WTC11 (cell line): ENCODE data around the gene TUBD1.
"Not testable (repeated sequence)": the region's sequence is repeated elsewhere in the genome, so short reads cannot be mapped to it uniquely, and the experiment has no call there.

Experiments
- SMAD4 ChIP-seq: sonication (generic); formaldehyde crosslinking; IDR thresholded peaks from 2 replicates; pipeline ENCODE4 v1.8.0; 2022; ENCODE audit warnings: mild to moderate bottlenecking, missing genetic modification reagents
- ZNF423 ChIP-seq: fragments of 250-450 bp; sonication (Bioruptor Pico); IDR thresholded peaks from 2 replicates; pipeline ENCODE4 v2.1.2; 2022; ENCODE audit warnings: mild to moderate bottlenecking, moderate library complexity
- TF ChIP-seq, protein P1 (sequence below): fragments of 200-600 bp; IDR thresholded peaks from 2 replicates; pipeline ENCODE4 v1.8.0; 2022; ENCODE audit warnings: antibody characterized with exemption
- TF ChIP-seq, protein P2 (sequence below): sonication (generic); formaldehyde crosslinking; IDR thresholded peaks from 2 replicates; pipeline ENCODE4 v1.8.1; 2023; ENCODE audit warnings: mild to moderate bottlenecking, missing genetic modification reagents
- TF ChIP-seq, protein P3 (sequence below): sonication (generic); formaldehyde crosslinking; IDR thresholded peaks from 2 replicates; pipeline ENCODE4 v1.8.1; 2023; ENCODE audit warnings: mild to moderate bottlenecking, missing genetic modification reagents, borderline replicate concordance
- TF ChIP-seq, protein P4 (sequence below): sonication (generic); formaldehyde crosslinking; IDR thresholded peaks from 2 replicates; pipeline ENCODE4 v1.8.1; 2023; ENCODE audit warnings: mild to moderate bottlenecking, moderate library complexity, missing genetic modification reagents

DNA sequence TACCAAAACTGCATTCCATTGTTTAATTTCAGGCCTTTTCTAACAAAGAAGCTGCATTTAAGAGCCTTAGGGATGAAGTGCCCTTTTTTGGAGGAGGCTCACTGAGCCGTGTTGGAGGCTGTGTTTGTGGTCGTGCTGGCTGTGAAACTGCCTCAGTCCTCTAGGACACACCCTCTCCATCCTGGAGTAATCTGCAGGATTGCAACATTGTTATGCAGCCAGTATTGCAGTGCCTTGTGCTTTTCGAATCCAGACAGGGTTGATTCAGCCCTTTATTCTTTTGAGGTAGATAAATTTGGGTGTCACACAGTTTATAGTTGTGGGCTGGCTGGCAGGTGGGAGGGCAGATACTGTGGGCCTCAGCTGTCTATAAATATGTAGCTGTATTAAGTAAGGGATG, 38.0 kb upstream of the TUBD1 start:
- TF ChIP-seq, protein P1, sequence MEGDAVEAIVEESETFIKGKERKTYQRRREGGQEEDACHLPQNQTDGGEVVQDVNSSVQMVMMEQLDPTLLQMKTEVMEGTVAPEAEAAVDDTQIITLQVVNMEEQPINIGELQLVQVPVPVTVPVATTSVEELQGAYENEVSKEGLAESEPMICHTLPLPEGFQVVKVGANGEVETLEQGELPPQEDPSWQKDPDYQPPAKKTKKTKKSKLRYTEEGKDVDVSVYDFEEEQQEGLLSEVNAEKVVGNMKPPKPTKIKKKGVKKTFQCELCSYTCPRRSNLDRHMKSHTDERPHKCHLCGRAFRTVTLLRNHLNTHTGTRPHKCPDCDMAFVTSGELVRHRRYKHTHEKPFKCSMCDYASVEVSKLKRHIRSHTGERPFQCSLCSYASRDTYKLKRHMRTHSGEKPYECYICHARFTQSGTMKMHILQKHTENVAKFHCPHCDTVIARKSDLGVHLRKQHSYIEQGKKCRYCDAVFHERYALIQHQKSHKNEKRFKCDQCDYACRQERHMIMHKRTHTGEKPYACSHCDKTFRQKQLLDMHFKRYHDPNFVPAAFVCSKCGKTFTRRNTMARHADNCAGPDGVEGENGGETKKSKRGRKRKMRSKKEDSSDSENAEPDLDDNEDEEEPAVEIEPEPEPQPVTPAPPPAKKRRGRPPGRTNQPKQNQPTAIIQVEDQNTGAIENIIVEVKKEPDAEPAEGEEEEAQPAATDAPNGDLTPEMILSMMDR, result not testable (repeated sequence)
- TF ChIP-seq, protein P2, sequence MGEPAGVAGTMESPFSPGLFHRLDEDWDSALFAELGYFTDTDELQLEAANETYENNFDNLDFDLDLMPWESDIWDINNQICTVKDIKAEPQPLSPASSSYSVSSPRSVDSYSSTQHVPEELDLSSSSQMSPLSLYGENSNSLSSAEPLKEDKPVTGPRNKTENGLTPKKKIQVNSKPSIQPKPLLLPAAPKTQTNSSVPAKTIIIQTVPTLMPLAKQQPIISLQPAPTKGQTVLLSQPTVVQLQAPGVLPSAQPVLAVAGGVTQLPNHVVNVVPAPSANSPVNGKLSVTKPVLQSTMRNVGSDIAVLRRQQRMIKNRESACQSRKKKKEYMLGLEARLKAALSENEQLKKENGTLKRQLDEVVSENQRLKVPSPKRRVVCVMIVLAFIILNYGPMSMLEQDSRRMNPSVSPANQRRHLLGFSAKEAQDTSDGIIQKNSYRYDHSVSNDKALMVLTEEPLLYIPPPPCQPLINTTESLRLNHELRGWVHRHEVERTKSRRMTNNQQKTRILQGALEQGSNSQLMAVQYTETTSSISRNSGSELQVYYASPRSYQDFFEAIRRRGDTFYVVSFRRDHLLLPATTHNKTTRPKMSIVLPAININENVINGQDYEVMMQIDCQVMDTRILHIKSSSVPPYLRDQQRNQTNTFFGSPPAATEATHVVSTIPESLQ, result not testable (repeated sequence)
- TF ChIP-seq, protein P3, sequence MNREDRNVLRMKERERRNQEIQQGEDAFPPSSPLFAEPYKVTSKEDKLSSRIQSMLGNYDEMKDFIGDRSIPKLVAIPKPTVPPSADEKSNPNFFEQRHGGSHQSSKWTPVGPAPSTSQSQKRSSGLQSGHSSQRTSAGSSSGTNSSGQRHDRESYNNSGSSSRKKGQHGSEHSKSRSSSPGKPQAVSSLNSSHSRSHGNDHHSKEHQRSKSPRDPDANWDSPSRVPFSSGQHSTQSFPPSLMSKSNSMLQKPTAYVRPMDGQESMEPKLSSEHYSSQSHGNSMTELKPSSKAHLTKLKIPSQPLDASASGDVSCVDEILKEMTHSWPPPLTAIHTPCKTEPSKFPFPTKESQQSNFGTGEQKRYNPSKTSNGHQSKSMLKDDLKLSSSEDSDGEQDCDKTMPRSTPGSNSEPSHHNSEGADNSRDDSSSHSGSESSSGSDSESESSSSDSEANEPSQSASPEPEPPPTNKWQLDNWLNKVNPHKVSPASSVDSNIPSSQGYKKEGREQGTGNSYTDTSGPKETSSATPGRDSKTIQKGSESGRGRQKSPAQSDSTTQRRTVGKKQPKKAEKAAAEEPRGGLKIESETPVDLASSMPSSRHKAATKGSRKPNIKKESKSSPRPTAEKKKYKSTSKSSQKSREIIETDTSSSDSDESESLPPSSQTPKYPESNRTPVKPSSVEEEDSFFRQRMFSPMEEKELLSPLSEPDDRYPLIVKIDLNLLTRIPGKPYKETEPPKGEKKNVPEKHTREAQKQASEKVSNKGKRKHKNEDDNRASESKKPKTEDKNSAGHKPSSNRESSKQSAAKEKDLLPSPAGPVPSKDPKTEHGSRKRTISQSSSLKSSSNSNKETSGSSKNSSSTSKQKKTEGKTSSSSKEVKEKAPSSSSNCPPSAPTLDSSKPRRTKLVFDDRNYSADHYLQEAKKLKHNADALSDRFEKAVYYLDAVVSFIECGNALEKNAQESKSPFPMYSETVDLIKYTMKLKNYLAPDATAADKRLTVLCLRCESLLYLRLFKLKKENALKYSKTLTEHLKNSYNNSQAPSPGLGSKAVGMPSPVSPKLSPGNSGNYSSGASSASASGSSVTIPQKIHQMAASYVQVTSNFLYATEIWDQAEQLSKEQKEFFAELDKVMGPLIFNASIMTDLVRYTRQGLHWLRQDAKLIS (CRISPR knock-in tag), result not testable (repeated sequence)
- TF ChIP-seq, protein P4, sequence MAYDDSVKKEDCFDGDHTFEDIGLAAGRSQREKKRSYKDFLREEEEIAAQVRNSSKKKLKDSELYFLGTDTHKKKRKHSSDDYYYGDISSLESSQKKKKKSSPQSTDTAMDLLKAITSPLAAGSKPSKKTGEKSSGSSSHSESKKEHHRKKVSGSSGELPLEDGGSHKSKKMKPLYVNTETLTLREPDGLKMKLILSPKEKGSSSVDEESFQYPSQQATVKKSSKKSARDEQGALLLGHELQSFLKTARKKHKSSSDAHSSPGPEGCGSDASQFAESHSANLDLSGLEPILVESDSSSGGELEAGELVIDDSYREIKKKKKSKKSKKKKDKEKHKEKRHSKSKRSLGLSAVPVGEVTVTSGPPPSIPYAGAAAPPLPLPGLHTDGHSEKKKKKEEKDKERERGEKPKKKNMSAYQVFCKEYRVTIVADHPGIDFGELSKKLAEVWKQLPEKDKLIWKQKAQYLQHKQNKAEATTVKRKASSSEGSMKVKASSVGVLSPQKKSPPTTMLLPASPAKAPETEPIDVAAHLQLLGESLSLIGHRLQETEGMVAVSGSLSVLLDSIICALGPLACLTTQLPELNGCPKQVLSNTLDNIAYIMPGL (CRISPR knock-in tag), result not testable (repeated sequence)
- TF ChIP-seq SMAD4, ZNF423 (CRISPR knock-in tag): not testable (repeated sequence)
